Measurements from ENCODE around the gene CORO7. TPM values are rescaled to one million over a fixed set of nuclear protein-coding genes. Genes with fewer than 3 reads are reported as not detected.

CORO7 gene
- total RNA-seq, 2 donors from 2014 or later = 88.6 to 105 TPM

GRCh38 chr16:4389051-4389955, 27.1 kb downstream of the CORO7 start:
- Mint-ChIP-seq H3K4me1 (ENCODE audit: low read depth) (no peaks in the 10 kb centered on the region), H3K36me3 (ENCODE audit: insufficient read depth in 2 of 2) (peaks cover 0 to 3% of the 10 kb centered on the region in 2 donors), H3K9me3 (no peaks in the 10 kb centered on the region), H3K27ac (no peak overlapping the region), H3K4me3 (no peak overlapping the region), H3K27me3 (ENCODE audit: low read depth) (no peaks in the 10 kb centered on the region)
- no peak for ATAC-seq (replicated peaks in 1 of 2)
- DNase-seq = no peak

GRCh38 chr16:4388271-4389021, 27.9 kb downstream of the CORO7 start:
- DNase-seq (no peak), ATAC-seq (replicated peaks in 1 of 2) (no peak)
- H3K4me3 Mint-ChIP-seq = no peak overlapping the region
- H3K36me3 Mint-ChIP-seq (ENCODE audit: insufficient read depth in 2 of 2) = peaks cover 0 to 3% of the 10 kb centered on the region in 2 donors
- no peaks in the 10 kb centered on the region for H3K27me3 Mint-ChIP-seq (ENCODE audit: low read depth)
- H3K27ac Mint-ChIP-seq = no peak overlapping the region
- no peaks in the 10 kb centered on the region for H3K9me3 Mint-ChIP-seq
- H3K4me1 Mint-ChIP-seq (ENCODE audit: low read depth) = no peaks in the 10 kb centered on the region

- Mint-ChIP-seq H3K27ac (no peak overlapping the region), H3K36me3 (ENCODE audit: insufficient read depth in 2 of 2) (peaks cover 0 to 4% of the 10 kb centered on the region in 2 donors), H3K4me3 (no peak overlapping the region), H3K9me3 (no peaks in the 10 kb centered on the region), H3K27me3 (ENCODE audit: low read depth) (no peaks in the 10 kb centered on the region), H3K4me1 (ENCODE audit: low read depth) (no peaks in the 10 kb centered on the region)
- ATAC-seq (replicated peaks in 1 of 2) = no peak
- no peak for DNase-seq
These were observed 28.6 kb downstream of the CORO7 start for GRCh38 chr16:4387781-4388180.

GRCh38 chr16:4386951-4387565, 29.3 kb downstream of the CORO7 start:
- Mint-ChIP-seq H3K27ac (no peak overlapping the region), H3K36me3 (ENCODE audit: insufficient read depth in 2 of 2) (peaks cover 0 to 4% of the 10 kb centered on the region in 2 donors), H3K4me1 (ENCODE audit: low read depth) (no peaks in the 10 kb centered on the region), H3K27me3 (ENCODE audit: low read depth) (no peaks in the 10 kb centered on the region), H3K4me3 (no peak overlapping the region), H3K9me3 (no peaks in the 10 kb centered on the region)
- DNase-seq = no peak
- no peak for ATAC-seq (replicated peaks in 1 of 2)

GRCh38 chr16:4386451-4386805, 30.0 kb downstream of the CORO7 start:
- no peak for ATAC-seq (replicated peaks in 1 of 2)
- Mint-ChIP-seq H3K4me3 (no peak overlapping the region), H3K36me3 (ENCODE audit: insufficient read depth in 2 of 2) (peaks cover 0 to 4% of the 10 kb centered on the region in 2 donors), H3K27me3 (ENCODE audit: low read depth) (no peaks in the 10 kb centered on the region), H3K27ac (no peak overlapping the region), H3K9me3 (no peaks in the 10 kb centered on the region), H3K4me1 (ENCODE audit: low read depth) (no peaks in the 10 kb centered on the region)
- no peak for DNase-seq

- H3K9me3 Mint-ChIP-seq = no peaks in the 10 kb centered on the region
- H3K27me3 Mint-ChIP-seq (ENCODE audit: low read depth) = no peaks in the 10 kb centered on the region
- H3K4me1 Mint-ChIP-seq (ENCODE audit: low read depth) = no peaks in the 10 kb centered on the region
- H3K4me3 Mint-ChIP-seq = no peak overlapping the region
- no peak for DNase-seq
- peaks cover 0 to 4% of the 10 kb centered on the region in 2 donors for H3K36me3 Mint-ChIP-seq (ENCODE audit: insufficient read depth in 2 of 2)
- no peak overlapping the region for H3K27ac Mint-ChIP-seq
- ATAC-seq (replicated peaks in 1 of 2) = no peak
These were observed 30.5 kb downstream of the CORO7 start for GRCh38 chr16:4385789-4386450.

GRCh38 chr16:4385066-4385788, 31.2 kb downstream of the CORO7 start:
- ATAC-seq (replicated peaks in 1 of 2) = no peak
- Mint-ChIP-seq H3K27me3 (ENCODE audit: low read depth) (no peaks in the 10 kb centered on the region), H3K4me3 (no peak overlapping the region), H3K27ac (no peak overlapping the region), H3K4me1 (ENCODE audit: low read depth) (no peaks in the 10 kb centered on the region), H3K36me3 (ENCODE audit: insufficient read depth in 2 of 2) (peaks cover 0 to 4% of the 10 kb centered on the region in 2 donors), H3K9me3 (no peaks in the 10 kb centered on the region)
- DNase-seq = no peak

- Mint-ChIP-seq H3K9me3 (no peaks in the 10 kb centered on the region), H3K27ac (no peak overlapping the region), H3K4me1 (ENCODE audit: low read depth) (no peaks in the 10 kb centered on the region), H3K4me3 (no peak overlapping the region), H3K27me3 (ENCODE audit: low read depth) (no peaks in the 10 kb centered on the region), H3K36me3 (ENCODE audit: insufficient read depth in 2 of 2) (peaks cover 0 to 1% of the 10 kb centered on the region in 2 donors)
- DNase-seq (no peak), ATAC-seq (replicated peaks in 1 of 2) (no peak)
These were observed 31.9 kb downstream of the CORO7 start for GRCh38 chr16:4384509-4384942.

- no peak overlapping the region for H3K27ac Mint-ChIP-seq
- H3K4me1 Mint-ChIP-seq (ENCODE audit: low read depth) = no peaks in the 10 kb centered on the region
- peaks cover 0 to 1% of the 10 kb centered on the region in 2 donors for H3K36me3 Mint-ChIP-seq (ENCODE audit: insufficient read depth in 2 of 2)
These were observed 32.6 kb downstream of the CORO7 start for GRCh38 chr16:4383591-4384444.

GRCh38 chr16:4382795-4383357, 33.5 kb downstream of the CORO7 start:
- Mint-ChIP-seq H3K9me3 (no peaks in the 10 kb centered on the region), H3K4me3 (no peak overlapping the region), H3K4me1 (ENCODE audit: low read depth) (peaks cover 2% of the 10 kb centered on the region), H3K27me3 (ENCODE audit: low read depth) (no peaks in the 10 kb centered on the region), H3K27ac (no peak overlapping the region), H3K36me3 (ENCODE audit: insufficient read depth in 2 of 2) (peaks cover 0 to 1% of the 10 kb centered on the region in 2 donors)
- no peak for ATAC-seq (replicated peaks in 1 of 2)
- no peak for DNase-seq

More at GRCh38 chr16:4383591-4384444, 32.6 kb downstream of the CORO7 start:
- ATAC-seq (replicated peaks in 1 of 2) (no peak), DNase-seq (no peak)
- Mint-ChIP-seq H3K4me3 (no peak overlapping the region), H3K9me3 (no peaks in the 10 kb centered on the region), H3K27me3 (ENCODE audit: low read depth) (no peaks in the 10 kb centered on the region)

- no peak overlapping the region for H3K4me3 Mint-ChIP-seq
- DNase-seq (no peak), ATAC-seq (replicated peaks in 1 of 2) (peak in 1 of 2 donors; percentile 10)
- peaks cover 0 to 1% of the 10 kb centered on the region in 2 donors for H3K36me3 Mint-ChIP-seq (ENCODE audit: insufficient read depth in 2 of 2)
- peaks cover 7% of the 10 kb centered on the region for H3K4me1 Mint-ChIP-seq (ENCODE audit: low read depth)
- H3K9me3 Mint-ChIP-seq = no peaks in the 10 kb centered on the region
- no peaks in the 10 kb centered on the region for H3K27me3 Mint-ChIP-seq (ENCODE audit: low read depth)
- no peak overlapping the region for H3K27ac Mint-ChIP-seq
These were observed 34.2 kb downstream of the CORO7 start for GRCh38 chr16:4381935-4382794.

Data from activated T-cell treated with anti-CD3 and anti-CD28 coated beads, Interleukin-2, amount 50 U/mL, for 72 hours (primary cell).